Ovary (tissue), 9 donors: Measurements from ENCODE around the gene BTBD17. TPM values are rescaled to one million over a fixed set of nuclear protein-coding genes. Genes with fewer than 3 reads are reported as not detected.

Experiments
- DNase-seq, 5 donors: peaks; one replicate each; pipeline ENCODE4 v3.0.0-alpha.2; 2019 to 2020
- H3K27ac ChIP-seq, 2 donors: fragments of 200-600 bp; one replicate each; pipeline versions ENCODE4 v1.5.1 to v1.8.0; 2019 to 2022
- H3K27me3 ChIP-seq: fragments of 200-600 bp; one replicate; pipeline ENCODE4 v1.8.0; 2022
- H3K36me3 ChIP-seq: fragments of 200-600 bp; sonication (generic); one replicate; pipeline ENCODE4 v1.5.1; 2019
- H3K4me1 ChIP-seq: one replicate; pipeline ENCODE4 v1.8.1; 2013; ENCODE audit warnings: mild to moderate bottlenecking, moderate library complexity; ENCODE audit not compliant: insufficient read depth
- H3K4me3 ChIP-seq: fragments of 200-600 bp; sonication (generic); one replicate; pipeline ENCODE4 v1.5.1; 2017
- H3K9me3 ChIP-seq, 2 donors: fragments of 200-600 bp in 1 of 2; sonication (generic) in 1 of 2; one replicate each; pipeline versions ENCODE4 v1.5.1 to v1.8.1; 2013 to 2019; ENCODE audit warnings: mild to moderate bottlenecking in 1 of 2, moderate library complexity in 1 of 2
- EP300 ChIP-seq: sonication (generic); formaldehyde crosslinking; IDR thresholded peaks from one replicate; pipeline ENCODE4 v1.6.1; 2017; ENCODE audit warnings: antibody characterized with exemption
- POLR2A ChIP-seq: fragments of 450-650 bp; IDR thresholded peaks from one replicate; pipeline ENCODE4 v1.6.1; 2017; ENCODE audit warnings: antibody characterized with exemption, mild to moderate bottlenecking, moderate library complexity
- WGBS, 3 donors: extraction: QIAGEN DNeasy Blood & Tissue Kit in 1 of 3; methylation state at CpG; one replicate each; pipeline versions ENCODE4 v1.1.5 to v1.1.7; 2013 to 2017; 5-methylcytosine and 5-hydroxymethylcytosine counted together
- intact Hi-C, 4 donors: fragments of 100-400 bp; cut with DNase I; formaldehyde crosslinking; loops; one replicate each; pipeline versions ENCODE4 v1.11.0 to v1.15.1; 2022 to 2023
- polyA plus RNA-seq, 2 donors: library from polyadenylated mRNA; stranded (reverse); fragments of 200-250 nt in 1 of 2; fragments of 350-450 nt in 1 of 2; fragmentation: Illumina TruSeq in 1 of 2; extraction: RNeasy Lipid Tissue Mini Kit (QIAGEN cat#74804) in 1 of 2; gene quantifications; one replicate each; pipeline ENCODE4 v1.2.3, GENCODE V29; 2013 to 2014
- total RNA-seq, 7 donors: library from RNA; depleted of rRNA in 2 of 7; stranded (reverse); fragments of >200 nt in 2 of 7; fragmentation: NEBNext Ultra II Directional in 3 of 7; extraction: Animal tissue kit (Norgen Biotek cat#: 25700) in 3 of 7; gene quantifications; one replicate each; pipeline versions ENCODE4 v1.1.0 to v1.2.4, GENCODE V29; 2016 to 2023
- TF ChIP-seq, protein P1 (sequence below), 3 donors: fragments of 450-650 bp in 2 of 3; fragments of 200-600 bp in 1 of 3; IDR thresholded peaks; one replicate each; pipeline versions ENCODE4 v1.5.1 to v1.8.0; 2016 to 2022; ENCODE audit warnings: antibody characterized with exemption in 3 of 3, mild to moderate bottlenecking in 1 of 3
- donor health status: DM: no; HTN: no; CAD: no; lungs with moderate emphysema.
- donor health status: DM: no; HTN: no; CAD: no.
- donor health status: Bipolar disorder and iron deficiency.
- donor health status: DM: yes; HTN: yes; CAD: no.
- donor health status: DM: no; HTN: no; CAD: no.
- donor health status: DM: yes; HTN: yes; CAD: no.

Gene BTBD17
- total and polyA plus RNA-seq, 9 donors = not detected

DNA sequence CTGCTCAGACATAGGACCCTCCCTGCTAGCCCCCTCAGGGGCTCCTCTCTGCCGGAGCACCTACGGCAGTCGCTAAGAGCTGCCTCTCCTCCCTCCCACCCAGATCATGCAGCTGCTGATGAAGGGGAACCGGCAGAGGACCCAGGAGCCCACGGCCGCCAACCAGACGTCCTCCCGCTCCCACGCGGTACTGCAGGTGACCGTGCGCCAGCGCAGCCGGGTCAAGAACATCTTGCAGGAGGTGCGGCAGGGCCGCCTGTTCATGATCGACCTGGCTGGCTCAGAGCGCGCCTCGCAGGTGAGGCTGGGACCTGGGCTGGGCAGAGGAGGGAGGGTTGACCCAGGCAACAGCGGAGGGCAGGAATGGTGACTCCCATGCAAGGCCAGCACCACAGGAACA lies 17.0 kb downstream of the BTBD17 start:
- 61 to 71% (median 63%) methylated on average over 21 of the region's 21 CpGs for WGBS, 3 donors
- intact Hi-C loops = loop anchor here in 1 of 4 donors (5.0 kb wide), 1 partner anchor 37 kb away; no protein-coding TSS in a partner anchor

DNA sequence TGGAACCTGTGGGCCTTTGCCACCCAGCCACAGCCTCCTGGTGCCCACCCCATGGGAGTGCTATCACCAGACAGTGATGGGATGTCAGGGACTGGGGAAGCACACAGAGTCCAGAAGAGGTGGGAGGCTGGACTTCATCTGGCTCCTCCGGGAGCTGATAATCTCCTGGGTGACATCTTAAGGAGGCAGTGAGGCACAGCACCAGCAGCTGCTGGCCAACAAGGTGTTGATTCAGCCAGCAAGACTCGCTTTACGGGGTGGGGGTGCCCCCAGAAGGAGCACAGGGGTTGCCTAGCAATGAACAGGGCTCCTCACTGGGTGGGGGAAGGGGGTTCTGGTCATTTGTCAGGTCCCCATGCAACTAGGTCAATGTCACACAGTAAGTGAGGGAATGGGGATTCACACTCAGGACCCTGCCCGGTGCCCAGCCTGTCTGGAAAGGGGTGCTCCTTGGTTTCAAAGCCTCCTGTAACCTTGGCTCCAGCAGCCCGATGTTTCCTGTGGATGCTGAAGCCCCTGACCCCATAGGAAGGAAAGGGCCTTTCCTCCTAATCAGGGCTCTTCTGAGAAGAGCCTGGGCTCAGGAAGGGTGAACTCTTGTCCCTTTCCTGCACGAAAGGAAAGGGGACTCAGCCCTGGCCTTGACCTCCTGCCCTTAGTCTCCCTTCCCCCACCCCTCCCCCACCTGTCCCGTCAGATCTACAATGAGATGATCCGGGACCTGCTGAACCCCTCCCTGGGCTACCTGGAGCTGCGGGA lies 18.0 kb downstream of the BTBD17 start:
- no peak overlapping the region for H3K27ac ChIP-seq
- DNase-seq = no peak
- TF ChIP-seq POLR2A (no peak), EP300 (no peak)
- TF ChIP-seq, protein P1, sequence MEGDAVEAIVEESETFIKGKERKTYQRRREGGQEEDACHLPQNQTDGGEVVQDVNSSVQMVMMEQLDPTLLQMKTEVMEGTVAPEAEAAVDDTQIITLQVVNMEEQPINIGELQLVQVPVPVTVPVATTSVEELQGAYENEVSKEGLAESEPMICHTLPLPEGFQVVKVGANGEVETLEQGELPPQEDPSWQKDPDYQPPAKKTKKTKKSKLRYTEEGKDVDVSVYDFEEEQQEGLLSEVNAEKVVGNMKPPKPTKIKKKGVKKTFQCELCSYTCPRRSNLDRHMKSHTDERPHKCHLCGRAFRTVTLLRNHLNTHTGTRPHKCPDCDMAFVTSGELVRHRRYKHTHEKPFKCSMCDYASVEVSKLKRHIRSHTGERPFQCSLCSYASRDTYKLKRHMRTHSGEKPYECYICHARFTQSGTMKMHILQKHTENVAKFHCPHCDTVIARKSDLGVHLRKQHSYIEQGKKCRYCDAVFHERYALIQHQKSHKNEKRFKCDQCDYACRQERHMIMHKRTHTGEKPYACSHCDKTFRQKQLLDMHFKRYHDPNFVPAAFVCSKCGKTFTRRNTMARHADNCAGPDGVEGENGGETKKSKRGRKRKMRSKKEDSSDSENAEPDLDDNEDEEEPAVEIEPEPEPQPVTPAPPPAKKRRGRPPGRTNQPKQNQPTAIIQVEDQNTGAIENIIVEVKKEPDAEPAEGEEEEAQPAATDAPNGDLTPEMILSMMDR (IDR thresholded peaks at IDR 0.05) = no peak
- intact Hi-C loops = no loop called here
- H3K4me3 ChIP-seq = no peak overlapping the region
- H3K4me1 ChIP-seq = no peaks in the 10 kb centered on the region
- no peaks in the 10 kb centered on the region for H3K36me3 ChIP-seq
- H3K27me3 ChIP-seq = no peaks in the 10 kb centered on the region
- H3K9me3 ChIP-seq = no peaks in the 10 kb centered on the region
- 30 to 46% (median 44%) methylated on average over 9 of the region's 9 CpGs for WGBS, 3 donors

More for the DNA sequence above, 17.0 kb downstream of the BTBD17 start:
- no peaks in the 10 kb centered on the region for H3K36me3 ChIP-seq
- no peak overlapping the region for H3K4me3 ChIP-seq
- no peaks in the 10 kb centered on the region for H3K4me1 ChIP-seq
- no peaks in the 10 kb centered on the region for H3K9me3 ChIP-seq
- TF ChIP-seq POLR2A (no peak), EP300 (no peak)
- TF ChIP-seq, protein P1 (IDR thresholded peaks at IDR 0.05) = no peak
- no peak overlapping the region for H3K27ac ChIP-seq
- H3K27me3 ChIP-seq = no peaks in the 10 kb centered on the region
- no peak for DNase-seq

DNA sequence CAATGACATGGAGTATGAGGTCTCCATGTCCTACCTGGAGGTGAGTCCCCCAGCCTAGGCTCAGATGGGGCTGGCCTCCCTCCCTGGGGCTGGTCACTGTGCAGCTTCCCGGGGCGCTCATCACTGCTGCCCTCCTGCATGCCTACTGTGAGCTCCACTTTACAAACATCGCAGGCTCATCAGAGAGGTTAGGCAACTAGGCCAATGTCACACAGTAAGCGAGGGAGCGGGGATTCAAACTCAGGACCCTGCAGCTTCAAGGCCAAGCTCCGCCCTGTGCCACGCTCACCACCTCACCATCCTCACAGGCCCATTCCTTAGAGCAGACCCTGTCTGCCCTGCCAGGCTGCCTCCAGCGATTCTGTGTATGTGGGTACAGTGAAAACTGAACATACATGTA lies 18.5 kb downstream of the BTBD17 start:
- H3K27ac ChIP-seq = no peak overlapping the region

DNA sequence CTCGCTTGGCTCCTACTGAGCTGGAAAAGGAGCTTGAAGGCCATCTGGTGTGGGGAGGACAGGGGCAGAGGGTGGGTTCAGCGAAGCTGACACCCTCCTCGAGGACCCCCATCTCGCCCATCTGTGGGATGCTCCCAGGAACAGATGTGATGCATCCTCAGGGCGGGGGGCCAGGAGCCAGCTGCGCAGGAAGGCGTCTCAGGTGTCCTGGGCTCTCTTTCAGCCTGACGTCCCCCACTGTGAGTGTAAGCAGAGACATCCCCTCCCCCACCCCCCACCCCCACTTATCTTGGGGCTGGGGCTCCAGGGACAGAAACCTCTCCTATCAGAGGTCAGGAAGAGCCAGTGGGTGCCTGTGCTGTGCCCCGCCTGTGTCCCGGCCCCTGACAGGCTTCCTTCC lies 19.4 kb downstream of the BTBD17 start:
- Histone ChIP-seq H3K4me3 (no peak overlapping the region), H3K9me3 (no peaks in the 10 kb centered on the region), H3K27me3 (no peaks in the 10 kb centered on the region), H3K36me3 (no peaks in the 10 kb centered on the region), H3K27ac (no peak overlapping the region), H3K4me1 (no peaks in the 10 kb centered on the region)
- TF ChIP-seq, protein P1 (IDR thresholded peaks at IDR 0.05) = no peak
- no peak for TF ChIP-seq EP300
- intact Hi-C loops = no loop called here
- 56 to 67% (median 63%) methylated on average over 6 to 10 of the region's 10 CpGs for WGBS, 3 donors
- DNase-seq = no peak

More for the DNA sequence above, 18.5 kb downstream of the BTBD17 start:
- Histone ChIP-seq H3K9me3 (no peaks in the 10 kb centered on the region), H3K4me1 (no peaks in the 10 kb centered on the region), H3K4me3 (no peak overlapping the region), H3K36me3 (no peaks in the 10 kb centered on the region), H3K27me3 (no peaks in the 10 kb centered on the region)
- TF ChIP-seq EP300 (no peak), POLR2A (no peak)
- TF ChIP-seq, protein P1 (IDR thresholded peaks at IDR 0.05) = no peak
- intact Hi-C loops = no loop called here
- no peak for DNase-seq
- 78 to 96% (median 95%) methylated on average over 7 to 8 of the region's 8 CpGs for WGBS, 3 donors
